Tibial nerve (tissue), 4 donors: ENCODE measurements around the gene ATAD3A. TPM values are rescaled to one million over a fixed set of nuclear protein-coding genes. Genes with fewer than 3 reads are reported as not detected.

Experiments
- DNase-seq, 2 donors: peaks; one replicate each; pipeline ENCODE4 v3.0.0-alpha.2; 2019; ENCODE audit warnings: low spot score in 2 of 2
- H3K27ac ChIP-seq, 4 donors: fragments of 200-600 bp; sonication (generic) in 3 of 4; one replicate each; pipeline ENCODE4 v1.5.1; 2017 to 2019; ENCODE audit warnings: mild to moderate bottlenecking in 1 of 4
- H3K27me3 ChIP-seq, 2 donors: fragments of 200-600 bp; sonication (generic) in 1 of 2; one replicate each; pipeline versions ENCODE4 v1.5.1 to v1.6.0; 2017 to 2019
- H3K36me3 ChIP-seq, 3 donors: fragments of 200-600 bp; sonication (generic); one replicate each; pipeline ENCODE4 v1.5.1; 2018 to 2019
- H3K4me1 ChIP-seq, 4 donors: fragments of 200-600 bp; sonication (generic) in 3 of 4; one replicate each; pipeline ENCODE4 v1.5.1; 2017 to 2019
- H3K4me3 ChIP-seq, 4 donors: fragments of 200-600 bp; sonication (generic) in 3 of 4; one replicate each; pipeline ENCODE4 v1.5.1; 2017 to 2019; ENCODE audit warnings: mild to moderate bottlenecking in 1 of 4, moderate library complexity in 1 of 4
- H3K9me3 ChIP-seq, 4 donors: fragments of 200-600 bp; sonication (generic) in 3 of 4; one replicate each; pipeline ENCODE4 v1.5.1; 2017 to 2019
- CTCF ChIP-seq, 5 experiments: fragments of 200-600 bp in 3 of 5; fragments of 450-650 bp in 2 of 5; sonication (generic) in 3 of 5; IDR thresholded peaks; one replicate each; pipeline ENCODE4 v1.5.1; 2016 to 2019; ENCODE audit warnings: antibody characterized with exemption in 5 of 5, mild to moderate bottlenecking in 3 of 5, moderate library complexity in 2 of 5
- EP300 ChIP-seq, 2 donors: sonication (generic); formaldehyde crosslinking; IDR thresholded peaks; one replicate each; pipeline ENCODE4 v1.6.1; 2017; ENCODE audit warnings: antibody characterized with exemption in 2 of 2, mild to moderate bottlenecking in 1 of 2
- POLR2A ChIP-seq, 2 donors: fragments of 450-650 bp; IDR thresholded peaks; one replicate each; pipeline ENCODE4 v1.6.1; 2017; ENCODE audit warnings: antibody characterized with exemption in 2 of 2, mild to moderate bottlenecking in 2 of 2, moderate library complexity in 2 of 2
- WGBS, 2 donors: methylation state at CpG; one replicate each; pipeline ENCODE4 v1.1.5; 2018; 5-methylcytosine and 5-hydroxymethylcytosine counted together
- total RNA-seq, 4 donors: library from RNA; depleted of rRNA; stranded (reverse); fragments of >200 nt; gene quantifications; one replicate each; pipeline ENCODE4 v1.1.0, GENCODE V29; 2016

Gene ATAD3A
- total RNA-seq, 4 donors from 2014 or later: 19.6 to 47.4 (median 27.0) TPM

- Histone ChIP-seq H3K4me3 (no peak overlapping the region), H3K36me3 (peaks cover 0 to 33% (median 0%) of the 10 kb centered on the region in 3 donors), H3K27me3 (no peaks in the 10 kb centered on the region), H3K27ac (no peak overlapping the region), H3K4me1 (peaks cover 0 to 39% (median 4%) of the 10 kb centered on the region in 4 donors), H3K9me3 (no peaks in the 10 kb centered on the region)
- TF ChIP-seq POLR2A (IDR thresholded peaks at IDR 0.05) (no peak), CTCF (IDR thresholded peaks at IDR 0.05) (no peak), EP300 (IDR thresholded peaks at IDR 0.05) (no peak)
- 84 to 89% methylated on average over 33 of the region's 33 CpGs for WGBS, 2 donors
- no peak for DNase-seq
These were observed 39.7 kb downstream of the ATAD3A start for GRCh38 chr1:1551524-1552262.

DNA sequence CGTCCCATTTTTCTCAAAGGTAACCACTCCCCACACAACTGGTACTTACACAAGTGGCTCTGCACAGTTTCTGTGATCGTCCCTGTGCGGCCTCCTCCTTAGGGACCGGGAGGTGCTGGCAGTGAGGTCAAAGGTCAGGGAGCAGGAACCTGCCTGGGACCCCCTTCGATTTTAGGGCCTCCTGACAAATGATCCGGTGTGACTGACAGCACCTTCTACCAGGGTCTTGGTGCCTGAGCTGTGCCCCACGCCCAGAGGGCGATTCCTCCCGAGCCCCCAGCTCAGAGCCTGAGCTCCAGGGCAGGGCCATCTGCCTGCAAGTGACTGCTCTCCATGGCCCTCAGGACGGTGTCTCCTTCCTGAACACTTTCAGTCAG, 40.3 kb downstream of the ATAD3A start:
- no peak overlapping the region for H3K27ac ChIP-seq
- H3K9me3 ChIP-seq: no peaks in the 10 kb centered on the region
- peaks cover 0 to 28% (median 0%) of the 10 kb centered on the region in 3 donors for H3K36me3 ChIP-seq
- no peak for DNase-seq
- peaks cover 0 to 39% (median 4%) of the 10 kb centered on the region in 4 donors for H3K4me1 ChIP-seq
- no peak for TF ChIP-seq POLR2A (IDR thresholded peaks at IDR 0.05)
- TF ChIP-seq EP300 (IDR thresholded peaks at IDR 0.05): no peak
- TF ChIP-seq CTCF (IDR thresholded peaks at IDR 0.05): no peak
- no peak overlapping the region for H3K4me3 ChIP-seq
- WGBS, 2 donors: 82 to 84% methylated on average over 8 to 10 of the region's 10 CpGs
- no peaks in the 10 kb centered on the region for H3K27me3 ChIP-seq

GRCh38 chr1:1553821-1554494, 42.0 kb downstream of the ATAD3A start:
- WGBS, 2 donors: 89 to 91% methylated on average over 35 of the region's 35 CpGs
- Histone ChIP-seq H3K36me3 (peaks cover 0 to 19% (median 0%) of the 10 kb centered on the region in 3 donors), H3K9me3 (no peaks in the 10 kb centered on the region), H3K27ac (no peak overlapping the region), H3K4me3 (no peak overlapping the region), H3K4me1 (peaks cover 0 to 39% (median 4%) of the 10 kb centered on the region in 4 donors), H3K27me3 (no peaks in the 10 kb centered on the region)
- DNase-seq: no peak
- TF ChIP-seq POLR2A (IDR thresholded peaks at IDR 0.05) (no peak), EP300 (IDR thresholded peaks at IDR 0.05) (no peak), CTCF (IDR thresholded peaks at IDR 0.05) (no peak)

DNA sequence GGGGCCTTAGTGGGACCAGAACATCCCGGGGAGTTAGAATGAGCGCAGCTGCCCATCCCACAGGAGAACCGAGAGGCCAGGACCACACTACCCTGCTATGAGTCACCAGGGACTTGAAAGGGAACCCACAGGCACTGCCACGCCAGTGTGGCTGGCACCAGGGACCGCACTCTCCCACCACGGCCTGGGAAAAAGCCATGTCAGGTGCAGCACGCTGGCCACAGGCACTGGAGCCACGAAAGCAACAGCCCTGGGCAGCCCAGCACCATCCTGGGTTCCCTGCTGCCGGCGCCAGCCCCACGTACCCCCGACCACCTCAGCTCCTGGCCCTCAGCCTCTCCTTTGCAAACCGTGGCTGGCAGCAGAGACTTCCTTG, 42.6 kb downstream of the ATAD3A start:
- 77 to 100% methylated on average over 2 to 8 of the region's 13 CpGs for WGBS, 2 donors
- Histone ChIP-seq H3K36me3 (peaks cover 0 to 19% (median 0%) of the 10 kb centered on the region in 3 donors), H3K27ac (no peak overlapping the region), H3K9me3 (no peaks in the 10 kb centered on the region), H3K4me3 (no peak overlapping the region), H3K4me1 (peaks cover 0 to 39% (median 4%) of the 10 kb centered on the region in 4 donors), H3K27me3 (no peaks in the 10 kb centered on the region)
- no peak for DNase-seq
- TF ChIP-seq EP300 (IDR thresholded peaks at IDR 0.05) (no peak), POLR2A (IDR thresholded peaks at IDR 0.05) (no peak), CTCF (IDR thresholded peaks at IDR 0.05) (no peak)
